GM19035 (cell line): ENCODE data around the gene MYPOP.

Source experiments
- ATAC-seq: cut with Tn5 transposase; IDR thresholded peaks from one replicate; pipeline ENCODE4 v1.9.1; 2021; ENCODE audit not compliant: unreplicated experiment

The MYPOP gene, protein sequence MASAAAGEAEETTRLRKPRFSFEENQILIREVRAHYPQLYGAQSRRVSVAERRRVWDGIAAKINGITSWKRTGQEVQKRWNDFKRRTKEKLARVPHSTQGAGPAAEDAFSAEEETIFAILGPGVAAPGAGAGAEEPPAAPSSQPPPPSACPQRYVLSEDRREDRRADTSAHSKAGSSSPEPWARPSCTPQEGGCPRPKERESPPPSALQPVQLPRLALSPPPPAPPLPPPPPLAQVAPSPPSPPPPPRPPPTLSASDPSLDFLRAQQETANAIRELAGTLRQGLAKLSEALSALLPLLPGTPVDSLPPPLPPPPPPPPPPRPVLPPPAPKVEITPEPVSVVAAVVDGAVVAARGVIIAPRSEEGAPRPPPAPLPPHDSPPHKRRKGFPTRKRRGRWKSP

DNA sequence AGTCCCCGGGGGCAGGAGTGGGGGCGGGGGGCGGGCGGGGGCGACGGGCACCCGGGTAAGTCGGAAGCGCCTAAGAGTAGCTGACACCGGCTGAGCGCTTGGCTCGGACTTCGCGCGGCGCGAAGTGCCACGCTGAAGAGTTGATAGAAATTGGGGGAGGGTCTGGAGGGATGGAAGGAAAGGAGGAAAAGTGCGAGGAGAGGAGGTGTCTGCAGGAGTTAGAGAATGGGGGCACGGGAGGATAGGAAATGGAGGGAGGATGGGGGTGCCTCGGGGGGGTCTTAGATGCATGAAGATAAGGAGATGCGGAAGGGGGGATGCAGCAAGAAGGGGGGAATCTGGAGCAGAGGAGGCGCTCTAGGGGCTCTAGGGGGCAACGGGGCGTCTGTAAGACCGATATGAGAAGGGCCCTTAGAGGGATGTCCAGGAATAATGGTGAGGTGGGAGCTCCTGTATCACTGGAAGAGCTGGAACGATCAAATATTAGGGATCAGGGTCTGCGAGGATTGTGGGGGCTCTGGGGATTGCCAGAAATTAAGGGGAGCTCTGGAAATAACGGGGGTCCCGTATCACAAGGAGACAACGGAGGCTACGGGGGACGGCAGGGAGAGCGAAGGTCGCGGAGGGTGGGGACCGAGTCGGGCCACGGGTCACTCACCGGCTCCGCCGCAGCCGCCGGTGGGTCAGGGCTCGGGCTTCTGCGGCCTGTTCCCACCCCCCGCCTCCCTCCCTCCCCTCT lies at the start of gene MYPOP:
Gene MYPOP, minus strand, starts transcription at position 702 of the 739 bp plus-strand sequence. CDS start 840 bp downstream, outside the sequence.
- no peak for ATAC-seq

DNA sequence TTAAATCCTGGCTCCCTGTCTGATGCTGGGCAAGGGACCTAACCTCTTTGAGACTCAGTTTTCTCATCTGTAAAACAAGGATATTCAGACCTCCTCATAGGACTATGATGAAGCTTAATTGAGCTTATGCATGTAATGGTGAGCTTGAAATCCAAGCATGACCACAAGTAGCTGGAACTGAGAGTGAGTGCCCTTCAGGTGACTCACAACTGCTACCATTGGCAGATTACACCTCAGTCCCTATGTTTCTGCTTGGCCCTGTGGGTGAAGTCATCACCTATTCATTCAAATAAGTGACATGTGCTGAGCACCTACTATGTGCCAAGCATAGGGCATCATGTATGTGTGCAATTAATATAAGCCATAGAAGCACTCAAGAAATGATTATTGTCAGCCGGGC lies 45.5 kb upstream of the MYPOP start:
- ATAC-seq = no peak

DNA sequence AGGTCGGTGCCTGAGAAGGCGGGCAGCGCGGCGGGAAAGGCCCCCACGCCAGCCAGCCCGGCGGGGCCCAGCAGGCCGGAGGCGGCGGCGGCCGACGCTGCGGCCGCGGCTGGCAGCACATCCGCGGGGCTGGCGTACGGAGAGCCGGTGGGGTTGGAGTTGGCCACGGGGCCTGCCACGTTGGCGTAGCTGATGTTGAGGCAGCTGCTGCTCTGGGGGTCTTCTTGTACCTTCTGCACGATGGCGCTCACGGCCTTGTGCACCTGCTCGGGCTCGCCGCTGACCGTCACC lies 38.0 kb upstream of the MYPOP start:
- no peak for ATAC-seq

DNA sequence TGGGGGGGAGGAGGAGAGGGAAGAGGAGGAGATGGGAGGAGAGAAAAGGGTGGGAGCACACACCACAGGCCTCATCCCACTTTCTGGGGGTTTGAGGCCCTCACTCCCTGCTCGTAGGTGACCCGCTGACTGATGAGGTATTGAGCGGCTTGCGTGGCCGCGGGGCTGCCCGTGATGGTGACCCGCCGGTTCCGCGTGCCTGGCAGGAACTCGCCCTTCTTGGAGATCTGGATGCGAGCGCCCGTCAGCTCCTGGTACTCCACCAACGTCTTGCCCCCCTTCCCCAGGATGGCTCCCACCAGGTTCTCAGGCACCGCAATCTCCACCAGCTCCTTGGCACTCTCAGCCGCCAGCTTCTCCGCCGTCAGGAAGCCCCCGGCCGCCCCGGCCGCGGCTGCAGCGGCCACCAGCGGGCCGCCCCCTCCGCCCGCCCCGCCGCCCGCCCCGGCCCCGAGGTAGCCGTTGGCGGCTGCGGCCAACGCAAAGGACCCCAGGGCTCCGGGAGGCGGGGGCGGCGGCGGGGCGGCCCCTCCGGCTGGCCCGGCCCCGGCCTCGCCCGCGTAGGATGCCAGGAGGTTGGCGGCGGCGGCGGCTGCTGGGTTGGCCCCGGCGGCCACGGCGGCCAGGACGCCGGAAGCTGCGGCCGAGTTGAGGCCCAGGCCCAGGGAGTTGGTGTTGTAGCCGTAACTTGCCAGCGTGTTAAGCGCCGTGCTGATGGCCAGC lies 37.5 kb upstream of the MYPOP start:
- ATAC-seq = no peak

DNA sequence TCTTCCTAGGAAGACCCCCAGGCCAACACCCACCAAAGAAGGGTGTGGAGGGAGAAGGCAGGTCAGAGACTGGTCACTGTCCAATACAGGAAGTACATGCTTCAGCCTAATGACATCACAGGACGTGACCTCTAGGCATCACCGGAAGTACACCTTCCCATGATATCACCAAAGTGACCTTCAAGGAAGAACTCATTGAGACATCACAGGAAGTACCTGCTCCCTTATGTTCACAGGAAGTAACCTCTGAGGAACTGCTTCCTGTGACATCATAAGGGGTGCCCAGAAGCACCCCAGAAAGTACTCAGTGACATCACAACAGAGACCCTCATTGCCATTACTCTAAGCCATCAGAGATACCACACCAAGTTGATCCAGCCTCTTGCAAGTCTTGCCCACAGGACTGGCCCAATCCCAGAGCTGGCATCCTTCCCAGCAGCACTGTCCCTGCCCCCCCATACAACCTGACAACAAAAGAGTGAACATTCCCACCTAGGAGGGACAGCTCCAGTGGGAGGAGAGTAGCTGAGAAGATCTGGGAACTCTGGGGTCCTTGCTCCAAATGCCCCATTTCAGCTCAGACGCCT lies 36.4 kb upstream of the MYPOP start:
- ATAC-seq = no peak

DNA sequence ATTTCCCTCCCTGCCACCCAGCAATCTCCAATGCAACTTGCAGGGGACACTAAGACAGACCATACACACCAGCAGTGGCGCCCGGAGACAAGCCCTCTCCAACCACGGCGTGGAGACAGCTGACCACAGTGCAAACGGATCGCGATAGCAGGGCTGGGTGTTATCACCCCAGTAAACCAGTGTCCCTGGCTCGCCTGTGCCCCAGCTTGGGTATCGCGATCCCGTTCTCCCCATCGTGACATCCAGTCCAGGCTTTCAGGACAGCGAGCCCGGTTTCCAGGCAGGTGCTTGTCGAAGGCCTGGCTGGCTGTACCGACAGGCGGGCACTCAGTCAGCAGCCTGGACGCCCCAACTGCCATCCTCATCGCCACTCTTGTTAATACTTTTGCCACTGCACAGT lies 32.9 kb upstream of the MYPOP start:
- no peak for ATAC-seq

DNA sequence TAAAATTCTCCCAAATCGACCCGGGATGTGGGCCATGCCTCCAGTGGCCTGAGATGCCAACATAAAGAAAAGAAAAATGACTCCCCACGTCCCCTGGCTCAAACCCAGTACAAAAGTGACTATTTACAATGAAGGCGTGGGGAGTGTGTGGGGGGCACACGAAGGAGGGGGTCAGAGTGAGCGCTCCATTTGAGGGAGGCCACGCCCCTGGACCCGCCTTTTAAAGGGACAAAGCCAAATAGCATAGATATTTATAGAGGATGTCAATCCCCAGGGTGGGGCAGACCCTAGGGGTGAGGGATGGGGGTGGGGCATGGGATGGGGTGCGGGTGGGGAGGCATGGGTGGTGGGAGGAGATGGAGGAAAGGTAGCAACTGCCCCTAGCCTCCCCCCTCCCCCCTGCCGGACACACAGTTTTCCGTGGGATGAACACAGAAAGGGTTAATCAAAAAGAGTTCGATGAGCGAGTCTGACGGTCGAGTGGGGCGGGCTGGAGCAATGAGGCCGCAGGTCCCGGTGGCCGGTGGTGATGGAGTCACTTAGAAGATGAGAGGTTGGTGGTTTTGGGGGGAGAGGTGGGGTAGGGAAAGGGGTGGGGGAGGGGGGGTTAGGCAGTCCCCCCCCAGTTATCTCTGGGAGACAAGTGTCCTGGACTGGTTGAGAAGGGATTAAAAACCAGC lies 32.3 kb upstream of the MYPOP start:
- no peak for ATAC-seq

DNA sequence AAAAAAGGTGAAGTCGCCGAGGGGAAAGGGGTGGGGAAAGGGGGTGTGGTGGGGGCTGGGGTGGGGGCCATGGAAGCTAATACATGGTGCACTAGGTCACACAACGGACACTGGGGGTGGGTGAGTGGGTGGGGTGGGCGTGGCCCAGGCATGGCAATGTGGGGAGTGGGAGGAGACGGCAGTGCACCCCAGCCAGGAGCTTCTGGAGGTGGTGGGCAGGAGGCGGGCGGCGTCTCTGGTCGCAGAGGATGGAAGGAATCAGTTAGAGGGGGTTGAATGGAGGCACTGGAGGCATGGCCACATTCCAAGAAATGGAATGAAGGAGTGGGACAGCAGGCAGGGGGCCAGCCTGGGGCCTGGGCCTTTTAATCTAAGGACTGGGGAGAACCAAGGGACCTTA lies 31.3 kb upstream of the MYPOP start:
- no peak for ATAC-seq

DNA sequence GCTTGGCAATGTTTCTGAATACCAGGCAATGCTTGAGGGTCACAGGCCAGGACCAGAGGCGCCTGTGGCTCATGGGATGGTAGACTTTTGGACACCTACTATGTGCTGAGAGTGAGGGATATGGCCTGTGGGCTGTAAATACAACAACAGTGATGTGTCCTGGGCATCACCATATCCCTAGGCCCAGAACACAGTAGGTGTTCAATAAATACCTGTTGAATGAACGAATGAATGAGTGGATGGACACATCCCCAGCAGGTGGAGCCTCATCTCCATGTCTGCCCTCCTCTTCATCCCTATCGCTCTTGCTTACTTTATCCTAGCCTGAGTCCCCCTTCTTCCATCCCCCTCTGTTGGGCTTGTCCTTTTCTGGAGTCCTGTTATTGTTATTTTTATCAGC lies 28.6 kb upstream of the MYPOP start:
- ATAC-seq = no peak

DNA sequence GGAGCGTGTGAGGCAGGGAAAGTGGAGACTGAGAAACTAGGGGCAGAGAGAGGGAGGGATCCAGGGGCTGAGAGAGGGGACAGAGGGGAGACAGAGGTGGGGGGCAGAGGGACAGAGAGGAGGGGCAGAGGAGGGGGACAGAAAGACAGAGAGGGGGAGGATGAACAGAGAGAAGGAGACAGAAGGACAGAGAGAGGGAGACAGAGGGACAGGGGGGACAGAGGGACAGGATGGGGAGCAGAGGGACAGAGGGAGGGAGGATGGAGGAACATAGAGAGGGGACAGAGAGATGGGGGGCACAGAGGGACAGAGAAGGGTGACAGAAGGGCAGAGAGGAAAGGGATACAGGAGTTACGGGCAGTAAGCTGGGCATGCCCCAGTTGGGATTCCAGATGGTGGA lies 26.8 kb upstream of the MYPOP start:
- ATAC-seq = no peak

DNA sequence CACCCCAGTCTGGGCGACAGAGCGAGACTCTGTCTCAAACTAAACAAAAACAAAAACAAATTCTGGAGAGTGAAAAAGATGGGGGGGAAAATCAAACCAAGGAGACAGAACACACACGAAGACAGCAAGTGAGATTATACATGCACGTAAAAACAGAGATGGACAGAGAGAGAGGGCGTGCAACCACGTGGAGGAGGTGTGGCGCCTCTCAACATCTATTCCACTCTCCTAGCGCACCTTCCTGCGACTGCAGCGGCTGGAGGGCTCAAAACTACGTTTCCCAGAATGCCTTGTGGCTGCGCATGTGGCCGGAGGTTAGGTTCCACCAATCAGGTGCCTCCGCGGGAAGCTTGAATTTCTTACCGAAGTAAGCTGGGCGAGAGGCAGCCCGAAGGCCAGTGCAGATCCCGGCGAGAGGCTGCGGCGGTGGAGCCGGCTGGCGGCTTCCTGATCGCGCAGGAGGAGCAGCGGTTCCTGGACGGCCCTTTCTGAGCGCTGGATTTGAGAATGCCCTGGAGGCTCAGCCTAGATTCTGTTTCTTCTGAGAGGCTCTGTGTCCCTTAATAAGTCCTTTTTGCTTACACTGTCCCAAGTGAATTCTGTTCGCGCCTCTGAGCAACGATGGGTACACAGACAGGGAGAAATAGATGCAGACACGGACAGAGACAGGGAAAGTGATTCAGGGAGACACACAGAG lies 25.3 kb upstream of the MYPOP start:
- ATAC-seq = peak; percentile 79

DNA sequence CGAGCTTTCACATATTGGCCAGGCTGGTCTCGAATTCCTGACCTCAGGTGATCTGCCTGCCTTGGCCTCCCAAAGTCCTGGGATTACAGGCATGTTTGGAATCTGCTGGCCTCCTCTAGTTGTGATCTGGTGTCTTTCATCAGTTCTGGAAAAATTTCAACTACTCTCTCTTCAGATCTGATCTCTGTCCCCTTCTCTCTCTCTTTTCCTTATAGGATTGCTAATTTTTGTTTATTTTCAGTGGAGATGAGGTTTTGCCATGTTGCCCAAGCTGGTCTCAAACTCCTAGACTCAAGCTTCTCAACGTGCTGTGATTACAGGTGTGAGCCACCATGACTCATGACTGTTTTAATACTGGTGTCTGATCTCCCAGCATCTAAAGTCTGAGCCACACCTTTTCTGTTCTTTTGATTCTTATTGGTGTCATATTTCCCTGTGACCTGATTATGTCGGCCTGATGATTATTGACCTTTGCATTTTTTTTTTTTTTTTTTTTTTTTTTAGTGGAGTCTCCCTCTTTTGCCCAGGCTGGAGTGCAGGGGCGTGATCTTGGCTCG lies 22.6 kb upstream of the MYPOP start:
- ATAC-seq = no peak

DNA sequence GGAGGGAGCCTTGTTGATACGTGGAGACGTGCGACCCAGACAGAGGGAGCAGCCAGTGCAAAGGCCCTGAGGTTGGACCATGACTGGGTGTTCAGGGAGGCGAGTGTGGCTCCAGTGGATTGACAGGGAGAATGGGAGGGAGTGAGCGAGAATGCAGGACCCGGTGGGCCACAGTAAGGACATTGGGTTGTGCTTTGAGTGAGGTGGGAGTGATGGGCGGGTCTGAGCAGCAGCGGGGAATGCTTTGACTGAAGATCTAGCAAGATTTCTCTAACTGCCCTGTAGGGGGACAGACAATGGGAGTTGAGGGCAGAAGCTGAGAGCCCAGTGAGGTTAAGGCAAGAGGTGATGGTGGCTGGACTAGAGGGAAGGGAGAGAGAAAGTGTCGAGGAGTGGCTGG lies 19.9 kb upstream of the MYPOP start:
- no peak for ATAC-seq

DNA sequence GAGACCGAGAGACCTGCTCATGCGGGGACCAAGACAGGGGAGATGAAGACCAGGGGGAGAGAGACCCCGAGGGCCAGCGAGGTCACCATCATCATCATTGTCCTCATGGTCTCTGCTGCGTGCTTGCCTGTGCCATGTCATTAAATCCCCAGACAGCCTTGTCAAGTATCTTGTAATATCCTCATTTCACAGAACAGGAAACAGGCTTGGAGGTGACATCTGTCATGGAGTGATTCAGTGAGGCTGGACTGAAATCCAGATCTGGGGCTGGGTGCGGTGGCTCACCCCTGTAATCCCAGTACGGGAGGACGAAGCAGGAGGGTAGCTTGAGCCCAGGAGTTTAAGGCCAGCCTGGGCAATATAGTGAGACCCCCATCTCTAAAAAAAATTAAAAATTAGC lies 18.0 kb upstream of the MYPOP start:
- ATAC-seq = no peak

DNA sequence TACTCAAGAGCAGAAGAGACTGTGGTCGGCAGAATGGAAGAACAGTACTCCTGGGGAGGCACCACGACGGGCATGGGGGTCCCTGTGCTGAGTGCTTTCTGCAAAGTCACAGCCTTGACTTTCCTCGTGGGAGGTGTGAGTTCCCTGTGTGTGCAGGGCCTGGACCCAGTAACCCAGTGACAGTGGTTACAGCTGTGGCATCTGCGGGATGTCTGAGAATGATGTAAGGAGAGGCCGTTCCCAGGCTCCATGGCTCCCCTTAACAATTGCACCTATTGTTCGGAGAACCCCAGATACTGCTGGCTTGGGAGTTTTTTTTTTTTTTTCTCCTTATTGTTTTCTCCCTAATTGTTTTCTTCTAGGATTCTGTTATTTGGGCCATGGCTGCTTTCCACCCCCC lies 17.3 kb upstream of the MYPOP start:
- no peak for ATAC-seq

DNA sequence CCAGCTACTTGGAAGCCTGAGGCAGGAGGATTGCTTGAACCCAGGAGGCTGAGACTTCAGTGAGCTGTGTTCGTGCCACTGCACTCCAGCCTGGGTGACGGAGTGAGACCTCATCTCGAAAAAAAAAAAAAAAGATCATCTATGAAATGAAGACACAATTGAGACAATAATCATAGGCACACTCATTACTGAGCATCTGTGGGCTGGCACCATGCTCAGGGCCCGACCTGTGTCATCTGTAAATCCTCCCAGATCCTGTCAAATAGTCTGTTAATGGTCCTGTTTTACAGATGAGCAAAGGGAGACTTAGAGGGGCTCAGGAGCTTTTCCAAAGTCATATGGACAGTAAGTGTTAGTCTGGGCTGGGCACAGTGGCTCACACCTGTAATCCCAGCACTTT lies 16.3 kb upstream of the MYPOP start:
- ATAC-seq = no peak

DNA sequence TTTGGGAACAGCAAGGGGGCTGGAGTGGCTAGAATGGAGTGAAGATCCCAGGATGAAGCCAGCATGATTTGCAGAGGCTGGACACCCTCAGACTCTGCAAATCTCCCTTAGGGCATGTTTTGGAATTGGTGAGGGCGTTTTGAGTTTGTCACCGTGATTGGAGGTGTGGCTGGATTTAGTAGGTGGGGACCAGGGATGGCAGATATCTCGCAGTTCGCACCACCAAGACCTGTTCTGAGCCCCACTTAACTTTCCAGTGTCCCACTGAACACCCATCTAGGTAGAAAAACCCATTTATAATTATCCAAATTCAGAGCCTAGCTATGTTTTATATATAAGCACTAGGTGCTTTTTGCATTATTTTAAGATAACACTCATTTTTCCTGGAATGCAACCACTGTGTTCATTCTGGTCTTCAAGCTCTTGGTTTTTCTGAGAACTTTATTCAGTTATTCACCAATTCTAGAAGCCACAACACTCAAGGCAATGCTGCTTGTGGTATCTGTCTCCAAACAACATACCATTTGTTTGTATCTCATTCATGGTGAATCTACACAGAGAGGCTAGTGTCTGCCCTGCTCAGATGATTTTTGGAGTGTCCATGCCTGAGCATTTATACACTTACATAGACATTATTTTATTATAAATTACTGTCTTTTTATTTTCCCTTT lies 15.1 kb upstream of the MYPOP start:
- no peak for ATAC-seq

DNA sequence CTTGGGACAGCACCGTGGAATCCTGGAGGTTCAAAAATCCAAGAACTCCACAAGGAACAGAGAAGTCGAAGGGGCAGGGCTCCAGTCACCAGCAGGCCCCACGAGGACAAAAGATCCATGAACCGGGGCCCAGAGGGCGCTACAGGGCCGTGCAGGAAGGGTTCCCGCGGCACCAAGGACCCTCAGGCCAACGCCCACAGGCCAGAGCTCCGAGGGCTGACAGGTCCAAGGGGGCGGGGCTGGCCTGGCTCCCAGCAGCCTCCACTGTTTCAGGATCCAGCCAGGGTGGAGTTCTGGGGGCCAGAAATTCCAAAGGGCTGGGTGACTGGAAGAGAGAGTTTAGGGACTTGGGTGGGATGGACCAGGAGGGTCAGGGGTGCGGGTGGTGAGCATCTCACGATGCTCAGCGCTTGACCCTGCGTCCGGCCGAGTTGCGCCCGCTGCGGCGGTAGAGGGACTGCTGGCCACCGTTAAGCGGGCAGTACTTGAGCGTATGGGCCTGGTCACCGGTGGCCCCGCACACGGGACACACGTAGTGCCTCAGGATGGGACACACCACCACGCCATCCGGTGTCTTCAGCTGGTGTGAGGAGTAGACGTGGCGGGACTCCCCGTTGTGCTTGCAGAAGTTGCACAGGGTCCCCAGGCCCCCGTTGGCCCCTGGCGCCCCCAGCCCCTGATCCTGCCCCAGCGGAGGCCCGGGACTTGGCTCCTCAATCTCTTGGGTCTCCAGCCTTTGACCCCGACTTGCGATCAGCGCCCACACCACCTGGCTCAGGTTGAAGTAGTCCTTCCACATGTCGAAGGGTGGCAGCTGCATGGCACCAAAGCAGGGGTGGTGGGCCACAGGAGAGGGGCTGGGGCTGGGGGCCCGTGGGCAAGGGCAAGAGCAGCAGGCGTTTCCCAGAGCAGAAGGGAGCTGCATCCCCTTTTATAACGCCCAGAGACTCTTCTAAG lies 11.7 kb upstream of the MYPOP start, which contains the start of gene NANOS2:
Gene NANOS2, minus strand, starts transcription at position 905 of the 957 bp plus-strand sequence. Its CDS starts 85 bp downstream, at position 820.
- no peak for ATAC-seq
